SK-N-SH treated with all-trans-retinoic acid at 6 μM for 48 hours (cell line): ENCODE measurements around the gene BANP.
"Not testable (repeated sequence)": the region's sequence is repeated elsewhere in the genome, so short reads cannot be mapped to it uniquely, and the experiment has no call there.

Experiments
- CSDC2 ChIP-seq: fragments of 250-450 bp; sonication (Bioruptor Pico); IDR thresholded peaks from 2 replicates; pipeline ENCODE4 v1.5.0; 2020; ENCODE audit warnings: mild to moderate bottlenecking, moderate library complexity
- GLIS3 ChIP-seq: fragments of 250-450 bp; sonication (Bioruptor Pico); IDR thresholded peaks from 2 replicates; pipeline ENCODE4 v1.5.0; 2020; ENCODE audit warnings: mild to moderate bottlenecking, moderate library complexity
- ISL1 ChIP-seq: fragments of 250-450 bp; sonication (Bioruptor Pico); IDR thresholded peaks from 2 replicates; pipeline ENCODE4 v2.1.2; 2022; ENCODE audit warnings: mild to moderate bottlenecking, moderate library complexity
- OSR1 ChIP-seq: fragments of 250-450 bp; sonication (Bioruptor Pico); IDR thresholded peaks from 2 replicates; pipeline ENCODE4 v1.8.0; 2022; ENCODE audit warnings: moderate library complexity, mild to moderate bottlenecking, inconsistent platforms
- PPARA ChIP-seq: fragments of 250-450 bp; sonication (Bioruptor Pico); IDR thresholded peaks from 2 replicates; pipeline ENCODE4 v1.5.0; 2020; ENCODE audit warnings: mild to moderate bottlenecking, borderline replicate concordance
- RARB ChIP-seq: fragments of 250-450 bp; sonication (Bioruptor Pico); IDR thresholded peaks from 2 replicates; pipeline ENCODE4 v1.8.0; 2021; ENCODE audit warnings: mild to moderate bottlenecking, moderate library complexity
- TCF4 ChIP-seq: fragments of 250-450 bp; sonication (Bioruptor Pico); IDR thresholded peaks from 2 replicates; pipeline ENCODE4 v1.8.0; 2021; ENCODE audit warnings: mild to moderate bottlenecking, moderate library complexity, borderline replicate concordance
- ZFP3 ChIP-seq: fragments of 250-450 bp; sonication (Bioruptor Pico); IDR thresholded peaks from 2 replicates; pipeline ENCODE4 v1.5.0; 2020; ENCODE audit warnings: mild to moderate bottlenecking, moderate library complexity
- ZFP30 ChIP-seq: fragments of 450-650 bp; formaldehyde crosslinking; IDR thresholded peaks from 2 replicates; pipeline ENCODE4 v1.5.0; 2022; ENCODE audit warnings: mild to moderate bottlenecking, moderate library complexity
- ZNF565 ChIP-seq: fragments of 450-650 bp; formaldehyde crosslinking; conservative IDR thresholded peaks from 2 replicates; pipeline ENCODE4 v1.5.0; 2020; ENCODE audit warnings: low read depth, mild to moderate bottlenecking, moderate library complexity
- TF ChIP-seq, protein P1 (sequence below): fragments of 250-450 bp; sonication (Bioruptor Pico); IDR thresholded peaks from 2 replicates; pipeline ENCODE4 v1.5.0; 2020; ENCODE audit warnings: mild to moderate bottlenecking, moderate library complexity
- TF ChIP-seq, protein P2 (sequence below): fragments of 250-450 bp; sonication (Bioruptor Pico); IDR thresholded peaks from 2 replicates; pipeline ENCODE4 v1.5.1; 2020; ENCODE audit warnings: low read depth, mild to moderate bottlenecking, moderate library complexity
- TF ChIP-seq, protein P3 (sequence below): fragments of 250-450 bp; sonication (Bioruptor Pico); IDR thresholded peaks from 2 replicates; pipeline ENCODE4 v1.8.0; 2020; ENCODE audit warnings: mild to moderate bottlenecking, moderate library complexity, borderline replicate concordance
- TF ChIP-seq, protein P4 (sequence below): fragments of 250-450 bp; sonication (Bioruptor Pico); IDR thresholded peaks from 2 replicates; pipeline ENCODE4 v1.5.1; 2021; ENCODE audit warnings: mild to moderate bottlenecking, moderate library complexity

DNA sequence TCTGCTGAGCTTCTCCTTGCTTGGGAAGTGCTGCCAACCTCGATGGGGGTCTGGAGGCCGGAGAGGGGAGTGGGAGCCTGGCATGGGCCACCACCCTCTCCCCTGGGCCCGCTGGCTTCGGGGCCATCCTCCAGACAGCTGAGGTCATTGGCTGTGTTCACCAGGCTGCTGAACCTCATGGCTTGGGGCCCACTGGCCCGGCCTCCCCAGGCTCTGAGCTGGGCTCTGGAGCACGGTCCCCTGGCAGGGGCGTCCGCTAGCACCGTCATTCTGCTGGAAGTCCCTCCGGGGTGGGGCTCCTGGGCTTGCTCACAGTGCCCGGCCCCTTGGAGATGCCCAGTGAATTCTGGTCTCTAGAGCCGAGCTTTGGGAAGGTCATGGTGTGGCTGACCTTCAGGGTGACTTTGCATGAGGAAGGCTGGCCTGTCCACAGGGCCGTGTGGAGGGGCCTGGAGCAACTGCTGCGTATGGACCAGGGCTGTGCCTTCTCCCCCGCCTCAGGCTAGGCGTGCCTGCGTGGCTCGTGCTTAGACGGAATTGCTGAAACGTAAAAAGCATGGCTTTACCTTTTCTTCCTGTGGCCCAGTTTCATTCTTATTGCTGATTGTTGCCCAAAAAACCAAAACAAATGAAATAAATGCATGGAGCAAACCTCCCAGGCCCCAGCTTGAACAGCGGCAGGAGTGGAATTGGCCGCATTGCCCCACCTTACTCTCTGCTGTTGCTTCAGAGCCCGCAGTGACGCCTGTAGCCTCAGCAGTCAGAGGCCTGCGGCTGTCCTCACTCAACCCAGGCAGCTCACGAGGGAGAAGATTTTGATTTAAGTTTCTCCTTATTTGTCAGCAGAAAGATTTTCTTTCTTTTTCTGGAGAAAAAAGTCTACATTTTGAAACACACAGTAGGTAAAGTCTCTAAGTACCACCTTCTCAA is 70.1 kb downstream of the BANP start:
- TF ChIP-seq, protein P1, sequence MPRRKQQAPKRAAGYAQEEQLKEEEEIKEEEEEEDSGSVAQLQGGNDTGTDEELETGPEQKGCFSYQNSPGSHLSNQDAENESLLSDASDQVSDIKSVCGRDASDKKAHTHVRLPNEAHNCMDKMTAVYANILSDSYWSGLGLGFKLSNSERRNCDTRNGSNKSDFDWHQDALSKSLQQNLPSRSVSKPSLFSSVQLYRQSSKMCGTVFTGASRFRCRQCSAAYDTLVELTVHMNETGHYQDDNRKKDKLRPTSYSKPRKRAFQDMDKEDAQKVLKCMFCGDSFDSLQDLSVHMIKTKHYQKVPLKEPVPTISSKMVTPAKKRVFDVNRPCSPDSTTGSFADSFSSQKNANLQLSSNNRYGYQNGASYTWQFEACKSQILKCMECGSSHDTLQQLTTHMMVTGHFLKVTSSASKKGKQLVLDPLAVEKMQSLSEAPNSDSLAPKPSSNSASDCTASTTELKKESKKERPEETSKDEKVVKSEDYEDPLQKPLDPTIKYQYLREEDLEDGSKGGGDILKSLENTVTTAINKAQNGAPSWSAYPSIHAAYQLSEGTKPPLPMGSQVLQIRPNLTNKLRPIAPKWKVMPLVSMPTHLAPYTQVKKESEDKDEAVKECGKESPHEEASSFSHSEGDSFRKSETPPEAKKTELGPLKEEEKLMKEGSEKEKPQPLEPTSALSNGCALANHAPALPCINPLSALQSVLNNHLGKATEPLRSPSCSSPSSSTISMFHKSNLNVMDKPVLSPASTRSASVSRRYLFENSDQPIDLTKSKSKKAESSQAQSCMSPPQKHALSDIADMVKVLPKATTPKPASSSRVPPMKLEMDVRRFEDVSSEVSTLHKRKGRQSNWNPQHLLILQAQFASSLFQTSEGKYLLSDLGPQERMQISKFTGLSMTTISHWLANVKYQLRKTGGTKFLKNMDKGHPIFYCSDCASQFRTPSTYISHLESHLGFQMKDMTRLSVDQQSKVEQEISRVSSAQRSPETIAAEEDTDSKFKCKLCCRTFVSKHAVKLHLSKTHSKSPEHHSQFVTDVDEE (CRISPR knock-in tag): not testable (repeated sequence)
- TF ChIP-seq ZFP3 (CRISPR knock-in tag); PPARA (CRISPR knock-in tag); ZFP30; ISL1 (CRISPR knock-in tag); RARB (CRISPR knock-in tag); CSDC2 (CRISPR knock-in tag); GLIS3; ZNF565 (CRISPR knock-in tag); OSR1; TCF4 (CRISPR knock-in tag): not testable (repeated sequence)
- TF ChIP-seq, protein P2, sequence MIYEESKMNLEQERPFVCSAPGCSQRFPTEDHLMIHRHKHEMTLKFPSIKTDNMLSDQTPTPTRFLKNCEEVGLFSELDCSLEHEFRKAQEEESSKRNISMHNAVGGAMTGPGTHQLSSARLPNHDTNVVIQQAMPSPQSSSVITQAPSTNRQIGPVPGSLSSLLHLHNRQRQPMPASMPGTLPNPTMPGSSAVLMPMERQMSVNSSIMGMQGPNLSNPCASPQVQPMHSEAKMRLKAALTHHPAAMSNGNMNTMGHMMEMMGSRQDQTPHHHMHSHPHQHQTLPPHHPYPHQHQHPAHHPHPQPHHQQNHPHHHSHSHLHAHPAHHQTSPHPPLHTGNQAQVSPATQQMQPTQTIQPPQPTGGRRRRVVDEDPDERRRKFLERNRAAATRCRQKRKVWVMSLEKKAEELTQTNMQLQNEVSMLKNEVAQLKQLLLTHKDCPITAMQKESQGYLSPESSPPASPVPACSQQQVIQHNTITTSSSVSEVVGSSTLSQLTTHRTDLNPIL: not testable (repeated sequence)
- TF ChIP-seq, protein P3, sequence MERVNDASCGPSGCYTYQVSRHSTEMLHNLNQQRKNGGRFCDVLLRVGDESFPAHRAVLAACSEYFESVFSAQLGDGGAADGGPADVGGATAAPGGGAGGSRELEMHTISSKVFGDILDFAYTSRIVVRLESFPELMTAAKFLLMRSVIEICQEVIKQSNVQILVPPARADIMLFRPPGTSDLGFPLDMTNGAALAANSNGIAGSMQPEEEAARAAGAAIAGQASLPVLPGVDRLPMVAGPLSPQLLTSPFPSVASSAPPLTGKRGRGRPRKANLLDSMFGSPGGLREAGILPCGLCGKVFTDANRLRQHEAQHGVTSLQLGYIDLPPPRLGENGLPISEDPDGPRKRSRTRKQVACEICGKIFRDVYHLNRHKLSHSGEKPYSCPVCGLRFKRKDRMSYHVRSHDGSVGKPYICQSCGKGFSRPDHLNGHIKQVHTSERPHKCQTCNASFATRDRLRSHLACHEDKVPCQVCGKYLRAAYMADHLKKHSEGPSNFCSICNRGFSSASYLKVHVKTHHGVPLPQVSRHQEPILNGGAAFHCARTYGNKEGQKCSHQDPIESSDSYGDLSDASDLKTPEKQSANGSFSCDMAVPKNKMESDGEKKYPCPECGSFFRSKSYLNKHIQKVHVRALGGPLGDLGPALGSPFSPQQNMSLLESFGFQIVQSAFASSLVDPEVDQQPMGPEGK: not testable (repeated sequence)
- TF ChIP-seq, protein P4, sequence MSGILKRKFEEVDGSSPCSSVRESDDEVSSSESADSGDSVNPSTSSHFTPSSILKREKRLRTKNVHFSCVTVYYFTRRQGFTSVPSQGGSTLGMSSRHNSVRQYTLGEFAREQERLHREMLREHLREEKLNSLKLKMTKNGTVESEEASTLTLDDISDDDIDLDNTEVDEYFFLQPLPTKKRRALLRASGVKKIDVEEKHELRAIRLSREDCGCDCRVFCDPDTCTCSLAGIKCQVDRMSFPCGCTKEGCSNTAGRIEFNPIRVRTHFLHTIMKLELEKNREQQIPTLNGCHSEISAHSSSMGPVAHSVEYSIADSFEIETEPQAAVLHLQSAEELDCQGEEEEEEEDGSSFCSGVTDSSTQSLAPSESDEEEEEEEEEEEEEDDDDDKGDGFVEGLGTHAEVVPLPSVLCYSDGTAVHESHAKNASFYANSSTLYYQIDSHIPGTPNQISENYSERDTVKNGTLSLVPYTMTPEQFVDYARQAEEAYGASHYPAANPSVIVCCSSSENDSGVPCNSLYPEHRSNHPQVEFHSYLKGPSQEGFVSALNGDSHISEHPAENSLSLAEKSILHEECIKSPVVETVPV (CRISPR knock-in tag): not testable (repeated sequence)
